ENCODE data around the gene ARL16.

The ARL16 gene

GRCh38 chr17:81656118-81656743 is 27.4 kb downstream of the ARL16 start, which contains the start of gene PDE6G:
PDE6G (minus strand) TSS chr17:81656542; CDS start chr17:81653305, 3,237 bp downstream.
- H3K4me3 ChIP-seq (ENCODE audit: low read depth, low read length) = no peak within 1 kb of the TSS
- no peak for DNase-seq (ENCODE audit: low read depth)
- no peak for TF ChIP-seq CTCF (IDR thresholded peaks at IDR 0.05; ENCODE audit: control insufficient read depth, extremely low read depth, insufficient read depth)

GRCh38 chr17:81655378-81656117 is 28.0 kb downstream of the ARL16 start:
- no peak overlapping the region for H3K4me3 ChIP-seq (ENCODE audit: low read depth, low read length)
- DNase-seq (ENCODE audit: low read depth) = no peak
- TF ChIP-seq CTCF (IDR thresholded peaks at IDR 0.05; ENCODE audit: control insufficient read depth, extremely low read depth, insufficient read depth) = no peak

GRCh38 chr17:81652906-81653771 is 30.5 kb downstream of the ARL16 start:
- TF ChIP-seq CTCF (IDR thresholded peaks at IDR 0.05; ENCODE audit: control insufficient read depth, extremely low read depth, insufficient read depth) = no peak
- H3K4me3 ChIP-seq (ENCODE audit: low read depth, low read length) = no peak overlapping the region
- no peak for DNase-seq (ENCODE audit: low read depth)

- H3K4me3 ChIP-seq (ENCODE audit: low read depth, low read length) = no peak overlapping the region
- no peak for TF ChIP-seq CTCF (IDR thresholded peaks at IDR 0.05; ENCODE audit: control insufficient read depth, extremely low read depth, insufficient read depth)
- DNase-seq (ENCODE audit: low read depth) = no peak
Observed at GRCh38 chr17:81651692-81652091, 31.9 kb downstream of the ARL16 start.

- DNase-seq (ENCODE audit: low read depth) = no peak
- no peak overlapping the region for H3K4me3 ChIP-seq (ENCODE audit: low read depth, low read length)
- no peak for TF ChIP-seq CTCF (IDR thresholded peaks at IDR 0.05; ENCODE audit: control insufficient read depth, extremely low read depth, insufficient read depth)
Observed at GRCh38 chr17:81650951-81651350, 32.6 kb downstream of the ARL16 start.

GRCh38 chr17:81648707-81649085 is 34.9 kb downstream of the ARL16 start:
- TF ChIP-seq CTCF (IDR thresholded peaks at IDR 0.05; ENCODE audit: control insufficient read depth, extremely low read depth, insufficient read depth) = no peak
- H3K4me3 ChIP-seq (ENCODE audit: low read depth, low read length) = no peak overlapping the region

More at GRCh38 chr17:81648707-81649085, 34.9 kb downstream of the ARL16 start:
- DNase-seq (ENCODE audit: low read depth) = no peak
